Endothelial cell of umbilical vein (primary cell): ENCODE results near the gene S100A16.

Experiments used
- EZH2 ChIP-seq: IDR thresholded peaks from 2 replicates; pipeline ENCODE4 v1.6.1; 2012; ENCODE audit warnings: borderline replicate concordance, low read depth, mild to moderate bottlenecking, moderate library complexity, low read length, inconsistent platforms; ENCODE audit not compliant: severe bottlenecking
- FOS ChIP-seq: IDR thresholded peaks from 2 replicates; pipeline ENCODE4 v1.6.1; 2011; ENCODE audit warnings: mild to moderate bottlenecking, low read length, moderate library complexity, borderline replicate concordance; ENCODE audit not compliant: insufficient read depth
- POLR2A ChIP-seq: IDR thresholded peaks from 2 replicates; pipeline ENCODE4 v1.6.1; 2012; ENCODE audit warnings: low read depth, mild to moderate bottlenecking, control low read depth, low read length
- TF ChIP-seq, protein P1 (sequence below), 2 donors: IDR thresholded peaks; 1 replicate in 1 of 2; 2 replicates in 1 of 2; pipeline ENCODE4 v1.5.1; 2011; ENCODE audit warnings: low read length in 2 of 2, mild to moderate bottlenecking in 2 of 2, moderate library complexity in 2 of 2, control low read depth in 1 of 2, inconsistent platforms in 1 of 2, low read depth in 1 of 2; ENCODE audit not compliant: insufficient read depth in 1 of 2; ENCODE audit errors: extremely low read depth in 1 of 2

- no peak for TF ChIP-seq POLR2A
- TF ChIP-seq, protein P1, sequence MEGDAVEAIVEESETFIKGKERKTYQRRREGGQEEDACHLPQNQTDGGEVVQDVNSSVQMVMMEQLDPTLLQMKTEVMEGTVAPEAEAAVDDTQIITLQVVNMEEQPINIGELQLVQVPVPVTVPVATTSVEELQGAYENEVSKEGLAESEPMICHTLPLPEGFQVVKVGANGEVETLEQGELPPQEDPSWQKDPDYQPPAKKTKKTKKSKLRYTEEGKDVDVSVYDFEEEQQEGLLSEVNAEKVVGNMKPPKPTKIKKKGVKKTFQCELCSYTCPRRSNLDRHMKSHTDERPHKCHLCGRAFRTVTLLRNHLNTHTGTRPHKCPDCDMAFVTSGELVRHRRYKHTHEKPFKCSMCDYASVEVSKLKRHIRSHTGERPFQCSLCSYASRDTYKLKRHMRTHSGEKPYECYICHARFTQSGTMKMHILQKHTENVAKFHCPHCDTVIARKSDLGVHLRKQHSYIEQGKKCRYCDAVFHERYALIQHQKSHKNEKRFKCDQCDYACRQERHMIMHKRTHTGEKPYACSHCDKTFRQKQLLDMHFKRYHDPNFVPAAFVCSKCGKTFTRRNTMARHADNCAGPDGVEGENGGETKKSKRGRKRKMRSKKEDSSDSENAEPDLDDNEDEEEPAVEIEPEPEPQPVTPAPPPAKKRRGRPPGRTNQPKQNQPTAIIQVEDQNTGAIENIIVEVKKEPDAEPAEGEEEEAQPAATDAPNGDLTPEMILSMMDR (IDR thresholded peaks at IDR 0.05; ENCODE audit: extremely low read depth in 1 of 2, insufficient read depth in 1 of 2, low read depth in 1 of 2, low read length in 2 of 2), result no peak
- no peak for TF ChIP-seq EZH2
- no peak for TF ChIP-seq FOS
Observed at GRCh38 chr1:153628638-153629342, 15.9 kb upstream of the S100A16 start.
